GM19193 (cell line): Measurements from ENCODE around the gene MRPS12.

Source experiments
- POLR2A ChIP-seq: IDR thresholded peaks from 4 replicates; pipeline ENCODE4 v1.6.1; 2011; ENCODE audit not compliant: insufficient read depth, insufficient read length; ENCODE audit errors: extremely low read depth

Gene MRPS12

GRCh38 chr19:38975214-38975860 is 44.6 kb downstream of the MRPS12 start, which contains the start of gene FBXO17:
Gene FBXO17, minus strand, starts transcription at chr19:38975742. Its CDS starts 25,423 bp downstream, at chr19:38950319.
- no peak for TF ChIP-seq POLR2A

GRCh38 chr19:38975861-38976271 is 45.1 kb downstream of the MRPS12 start:
- no peak for TF ChIP-seq POLR2A

- no peak for TF ChIP-seq POLR2A
Measured at GRCh38 chr19:38977445-38978325, 46.9 kb downstream of the MRPS12 start.

- TF ChIP-seq POLR2A, result no peak
Measured at GRCh38 chr19:38978326-38978689, 47.6 kb downstream of the MRPS12 start.

- TF ChIP-seq POLR2A, result no peak
Measured at GRCh38 chr19:38979812-38980211, 49.1 kb downstream of the MRPS12 start.

GRCh38 chr19:38980583-38981374 is 50.0 kb downstream of the MRPS12 start:
- no peak for TF ChIP-seq POLR2A
